ENCODE data around the gene CACNA1A. TPM values are rescaled to one million over a fixed set of nuclear protein-coding genes. Genes with fewer than 3 reads are reported as not detected.

Gene CACNA1A
- total and polyA plus RNA-seq, 2 of the 4 experiments (the other 2 are of a cell fraction): 5.9 to 15.0 TPM

GRCh38 chr19:13270514-13271105 lies 235.7 kb downstream of the CACNA1A start:
- no peak overlapping the region for H4K5ac ChIP-seq (ENCODE audit: low read depth, low read length)
- H2AK9ac ChIP-seq (replicated peaks; ENCODE audit: low read depth, low read length, poor library complexity): no peak overlapping the region
- WGBS, 2 experiments (ENCODE audit: extremely low coverage in 2 of 2, insufficient read length in 1 of 2): no CpG with 5 or more reads among the region's 5 CpGs
- no peak overlapping the region for H3K18ac ChIP-seq (ENCODE audit: low read depth, low read length)
- in situ Hi-C loops (cut with MboI; ENCODE audit: low sequenced_read_pairs) (no loop called here), dilution Hi-C loops (cut with HindIII; ENCODE audit: low sequenced_read_pairs, unreplicated experiment) (no loop called here), intact Hi-C loops (cut with micrococcal nuclease) (no loop called here)
- peaks cover 4% of the 10 kb centered on the region; the same call in 1 of the 2 replicates for H3K4me1 ChIP-seq (ENCODE audit: control insufficient read depth, insufficient read depth, low read length)
- no peak overlapping the region for H3K23ac ChIP-seq (ENCODE audit: low read depth, low read length)
- no peak overlapping the region for H3K56ac ChIP-seq (ENCODE audit: extremely low read depth, insufficient read depth, low read length)
- no peak overlapping the region for H4K8ac ChIP-seq (ENCODE audit: low read depth in 2 of 2, low read length in 2 of 2)
- H3K36me3 ChIP-seq (ENCODE audit: control insufficient read depth, insufficient read depth, low read length): peaks cover 4% of the 10 kb centered on the region; the same call in 1 of the 2 replicates
- H2BK5ac ChIP-seq (ENCODE audit: low read depth, low read length, poor library complexity, severe bottlenecking): no peak overlapping the region
- no peak overlapping the region for H3K9ac ChIP-seq (ENCODE audit: low read depth, low read length)
- TF ChIP-seq CTCF (conservative IDR thresholded peaks at IDR 0.05; ENCODE audit: low read depth, low read length) (no peak), MAFK (IDR thresholded peaks at IDR 0.05; ENCODE audit: low read depth, low read length) (no peak), NFE2L2 (IDR thresholded peaks at IDR 0.05; ENCODE audit: low read depth, low read length) (no peak), RCOR1 (IDR thresholded peaks at IDR 0.05; ENCODE audit: insufficient replicate concordance, low read length) (no peak), BHLHE40 (IDR thresholded peaks at IDR 0.05; ENCODE audit: low read depth, low read length) (no peak), MXI1 (IDR thresholded peaks at IDR 0.05; ENCODE audit: borderline replicate concordance, low read depth, low read length) (no peak), CHD1 (IDR thresholded peaks at IDR 0.05; ENCODE audit: low read depth, low read length) (no peak), USF2 (IDR thresholded peaks at IDR 0.05; ENCODE audit: low read depth, low read length) (no peak), SMC3 (IDR thresholded peaks at IDR 0.05; ENCODE audit: low read depth, low read length) (no peak), FOS (IDR thresholded peaks at IDR 0.05; ENCODE audit: low read depth, low read length) (no peak), MAZ (IDR thresholded peaks at IDR 0.05; ENCODE audit: borderline replicate concordance, low read depth, low read length) (no peak), ELK1 (IDR thresholded peaks at IDR 0.05; ENCODE audit: borderline replicate concordance, low read depth, low read length) (no peak), POLR2A (IDR thresholded peaks at IDR 0.05; ENCODE audit: low read depth, low read length) (no peak), RAD21 (IDR thresholded peaks at IDR 0.05; ENCODE audit: low read length) (no peak), RFX5 (IDR thresholded peaks at IDR 0.05; ENCODE audit: low read depth, low read length) (no peak), CEBPB (IDR thresholded peaks at IDR 0.05; ENCODE audit: low read depth, low read length) (no peak)
- ChIA-PET POLR2A (ENCODE audit: unreplicated experiment) (no interaction called here), CTCF (interaction anchor here (0.7 kb wide), 1 partner anchor 177 kb away, joined by 3 read pairs; no protein-coding TSS in a partner anchor)
- H4K20me1 ChIP-seq (ENCODE audit: insufficient read depth, low read length): no peaks in the 10 kb centered on the region
- H3K79me1 ChIP-seq (ENCODE audit: low read depth in 1 of 2, low read length in 2 of 2): no peaks in the 10 kb centered on the region
- no peak overlapping the region for H3K27ac ChIP-seq (ENCODE audit: insufficient read depth, low read length)
- H4K91ac ChIP-seq (ENCODE audit: insufficient read depth, low read depth, low read length): no peak overlapping the region
- no peak overlapping the region for H3K4me2 ChIP-seq (ENCODE audit: low read depth, low read length)
- H2BK120ac ChIP-seq (ENCODE audit: low read depth, low read length): no peak overlapping the region
- H3K9me1 ChIP-seq (ENCODE audit: insufficient read depth, low read length): no peaks in the 10 kb centered on the region
- no peak overlapping the region for H2AFZ ChIP-seq (replicated peaks; ENCODE audit: low read length, poor library complexity)
- peaks cover 4% of the 10 kb centered on the region; the same call in 1 of the 2 replicates for H3K9me3 ChIP-seq (ENCODE audit: control insufficient read depth, insufficient read depth, low read length)
- DNase-seq (no peak), ATAC-seq (ENCODE audit: low read depth) (no peak)
- H3K4me3 ChIP-seq (ENCODE audit: insufficient read depth, low read depth, low read length): no peak overlapping the region
- H3K14ac ChIP-seq (replicated peaks; ENCODE audit: low read depth, low read length): no peak overlapping the region
- H2AK5ac ChIP-seq (ENCODE audit: low read depth, low read length): no peak overlapping the region
- H2BK15ac ChIP-seq (ENCODE audit: low read depth, low read length): no peak overlapping the region
- no peak overlapping the region for H3K4ac ChIP-seq (ENCODE audit: low read depth, low read length)
- H2BK20ac ChIP-seq (ENCODE audit: low read depth, low read length): no peak overlapping the region
- no peaks in the 10 kb centered on the region; the same call in 1 of the 2 replicates for H3K27me3 ChIP-seq (ENCODE audit: control insufficient read depth, insufficient read depth, low read length)
- no TSS peak for BruUV-seq (replicated peaks)

Data from IMR-90 (cell line).